Measurements from ENCODE around the gene PHF23.
A peak's percentile ranks its signal among the peaks of the same experiment; 100 is the strongest.

- peak; percentile 65 for TF ChIP-seq POLR2A (IDR thresholded peaks at IDR 0.05)
- TF ChIP-seq, protein P1, sequence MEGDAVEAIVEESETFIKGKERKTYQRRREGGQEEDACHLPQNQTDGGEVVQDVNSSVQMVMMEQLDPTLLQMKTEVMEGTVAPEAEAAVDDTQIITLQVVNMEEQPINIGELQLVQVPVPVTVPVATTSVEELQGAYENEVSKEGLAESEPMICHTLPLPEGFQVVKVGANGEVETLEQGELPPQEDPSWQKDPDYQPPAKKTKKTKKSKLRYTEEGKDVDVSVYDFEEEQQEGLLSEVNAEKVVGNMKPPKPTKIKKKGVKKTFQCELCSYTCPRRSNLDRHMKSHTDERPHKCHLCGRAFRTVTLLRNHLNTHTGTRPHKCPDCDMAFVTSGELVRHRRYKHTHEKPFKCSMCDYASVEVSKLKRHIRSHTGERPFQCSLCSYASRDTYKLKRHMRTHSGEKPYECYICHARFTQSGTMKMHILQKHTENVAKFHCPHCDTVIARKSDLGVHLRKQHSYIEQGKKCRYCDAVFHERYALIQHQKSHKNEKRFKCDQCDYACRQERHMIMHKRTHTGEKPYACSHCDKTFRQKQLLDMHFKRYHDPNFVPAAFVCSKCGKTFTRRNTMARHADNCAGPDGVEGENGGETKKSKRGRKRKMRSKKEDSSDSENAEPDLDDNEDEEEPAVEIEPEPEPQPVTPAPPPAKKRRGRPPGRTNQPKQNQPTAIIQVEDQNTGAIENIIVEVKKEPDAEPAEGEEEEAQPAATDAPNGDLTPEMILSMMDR (IDR thresholded peaks at IDR 0.05): peak in 3 of 4 donors; percentile 32 to 61 (median 39)
These were observed 13.2 kb upstream of the PHF23 start, which contains the start of gene ELP5 for GRCh38 chr17:7252176-7253043.
